GM12864 (cell line): ENCODE measurements around the gene CCDC190.

Experiments
- DNase-seq: peaks from one replicate; pipeline ENCODE4 v3.0.0-alpha.2; 2011; ENCODE audit warnings: low read depth
- H3K4me3 ChIP-seq: 2 replicates; pipeline ENCODE4 v1.5.1; 2011; ENCODE audit warnings: mild to moderate bottlenecking, low read depth, low read length, control low read depth
- TF ChIP-seq, protein P1 (sequence below): IDR thresholded peaks from 2 replicates; pipeline ENCODE4 v1.5.1; 2011; ENCODE audit warnings: low read depth, mild to moderate bottlenecking, moderate library complexity, low read length, control low read depth, inconsistent platforms; ENCODE audit errors: missing control alignments

The CCDC190 gene

DNA sequence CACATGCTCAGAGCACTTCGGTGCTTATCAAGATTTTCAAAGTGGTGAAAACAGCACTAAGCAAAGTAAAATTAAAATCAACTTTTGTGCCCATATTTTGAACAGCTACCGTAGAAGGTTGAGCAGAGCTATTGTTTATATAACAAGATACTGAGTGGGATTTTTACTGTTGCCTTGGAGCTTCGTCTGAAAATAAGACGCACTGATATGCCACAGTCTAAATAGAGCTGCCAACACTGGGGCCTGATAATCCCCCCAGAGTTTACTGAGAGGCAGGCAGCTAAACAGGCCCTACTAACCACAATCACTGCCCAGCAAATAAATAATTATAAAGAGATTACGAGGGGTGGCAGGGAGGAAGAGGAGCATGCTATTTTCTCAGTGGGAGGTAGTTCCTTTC, 650 bp upstream of the CCDC190 start:
- TF ChIP-seq, protein P1, sequence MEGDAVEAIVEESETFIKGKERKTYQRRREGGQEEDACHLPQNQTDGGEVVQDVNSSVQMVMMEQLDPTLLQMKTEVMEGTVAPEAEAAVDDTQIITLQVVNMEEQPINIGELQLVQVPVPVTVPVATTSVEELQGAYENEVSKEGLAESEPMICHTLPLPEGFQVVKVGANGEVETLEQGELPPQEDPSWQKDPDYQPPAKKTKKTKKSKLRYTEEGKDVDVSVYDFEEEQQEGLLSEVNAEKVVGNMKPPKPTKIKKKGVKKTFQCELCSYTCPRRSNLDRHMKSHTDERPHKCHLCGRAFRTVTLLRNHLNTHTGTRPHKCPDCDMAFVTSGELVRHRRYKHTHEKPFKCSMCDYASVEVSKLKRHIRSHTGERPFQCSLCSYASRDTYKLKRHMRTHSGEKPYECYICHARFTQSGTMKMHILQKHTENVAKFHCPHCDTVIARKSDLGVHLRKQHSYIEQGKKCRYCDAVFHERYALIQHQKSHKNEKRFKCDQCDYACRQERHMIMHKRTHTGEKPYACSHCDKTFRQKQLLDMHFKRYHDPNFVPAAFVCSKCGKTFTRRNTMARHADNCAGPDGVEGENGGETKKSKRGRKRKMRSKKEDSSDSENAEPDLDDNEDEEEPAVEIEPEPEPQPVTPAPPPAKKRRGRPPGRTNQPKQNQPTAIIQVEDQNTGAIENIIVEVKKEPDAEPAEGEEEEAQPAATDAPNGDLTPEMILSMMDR, result no peak
- no peak for DNase-seq
- H3K4me3 ChIP-seq, result no peak overlapping the region

DNA sequence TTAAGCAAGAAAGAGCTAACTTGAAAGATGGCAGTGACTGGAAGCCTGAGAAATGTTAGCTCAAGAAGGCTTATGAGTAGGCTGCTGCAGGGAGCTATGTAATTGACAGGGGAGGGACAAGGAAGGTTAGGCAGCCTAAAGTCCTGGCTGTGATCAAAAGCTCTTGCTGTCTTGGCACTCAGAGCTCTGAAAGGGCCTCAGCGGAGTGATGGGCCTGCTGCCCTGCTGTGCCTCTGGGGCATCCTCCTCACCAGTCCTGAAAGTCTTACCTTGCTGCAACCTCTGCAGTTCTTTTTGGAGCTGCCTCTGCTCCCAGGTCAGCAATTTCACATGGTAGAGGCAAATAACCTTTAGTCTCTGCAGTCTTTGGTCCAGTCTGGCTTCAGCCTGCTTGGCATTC, 1.8 kb downstream of the CCDC190 start:
- no peak for DNase-seq

DNA sequence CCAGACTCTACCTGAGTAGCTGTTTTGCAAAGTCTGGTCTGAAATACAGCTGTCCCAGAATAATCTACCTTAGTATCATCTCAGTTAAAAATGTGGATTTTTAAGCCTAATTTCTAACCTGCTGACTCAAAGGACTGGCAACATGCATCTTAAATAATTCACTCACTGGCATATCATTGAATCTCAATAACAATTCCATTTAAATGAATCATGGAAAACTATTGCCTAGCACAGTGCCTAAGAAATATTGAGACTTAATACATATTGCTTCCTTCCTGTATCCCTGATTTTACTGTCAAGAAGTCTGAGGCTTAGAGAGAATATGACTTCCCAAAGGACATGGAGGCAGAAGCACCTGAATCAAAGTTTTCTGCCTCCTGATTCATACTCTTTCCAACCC, 3.1 kb downstream of the CCDC190 start:
- H3K4me3 ChIP-seq, result no peak overlapping the region
- TF ChIP-seq, protein P1, result no peak
- DNase-seq, result no peak

More for the DNA sequence above, 1.8 kb downstream of the CCDC190 start:
- TF ChIP-seq, protein P1, result no peak
- H3K4me3 ChIP-seq, result no peak overlapping the region

DNA sequence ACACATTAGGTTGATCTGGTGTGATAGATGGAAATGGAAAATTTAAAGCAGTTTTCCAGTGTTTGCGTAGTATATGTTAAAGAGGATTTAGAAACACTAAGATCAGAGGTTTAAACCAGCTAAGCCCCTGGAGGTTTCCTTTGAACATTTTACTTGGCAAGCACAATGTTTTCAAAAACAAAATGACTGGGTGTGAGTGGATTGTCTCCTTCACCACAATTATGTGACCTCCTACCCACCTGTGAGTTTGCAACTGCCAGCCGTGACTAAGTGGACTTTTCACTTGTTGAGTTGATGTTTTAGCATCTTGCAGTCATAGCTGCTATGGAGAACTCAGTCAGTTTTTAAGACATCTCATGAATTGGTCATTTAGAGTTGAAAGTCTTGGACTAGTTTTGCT, 4.7 kb downstream of the CCDC190 start:
- DNase-seq, result no peak
- TF ChIP-seq, protein P1, result no peak
- H3K4me3 ChIP-seq, result no peak overlapping the region

- no peak for DNase-seq
- H3K4me3 ChIP-seq, result no peak overlapping the region
- TF ChIP-seq, protein P1, result no peak
Observed at GRCh38 chr1:162855461-162856150, 5.4 kb downstream of the CCDC190 start.

- no peak overlapping the region for H3K4me3 ChIP-seq
- DNase-seq, result no peak
- TF ChIP-seq, protein P1, result peak; percentile 65
Observed at GRCh38 chr1:162854245-162854882, 6.6 kb downstream of the CCDC190 start.

- no peak for DNase-seq
- H3K4me3 ChIP-seq, result no peak overlapping the region
- TF ChIP-seq, protein P1, result no peak
Observed at GRCh38 chr1:162851341-162851740, 9.6 kb downstream of the CCDC190 start.
